Esophagus squamous epithelium (tissue), 4 donors: ENCODE data around the gene RWDD2A.

Source experiments
- POLR2A ChIP-seq, 4 donors: fragments of 450-650 bp; IDR thresholded peaks; one replicate each; pipeline ENCODE4 v1.6.1; 2017; ENCODE audit warnings: antibody characterized with exemption in 4 of 4, mild to moderate bottlenecking in 4 of 4, moderate library complexity in 3 of 4
- TF ChIP-seq, protein P1 (sequence below), 6 experiments: fragments of 450-650 bp in 4 of 6; fragments of 200-600 bp in 2 of 6; sonication (generic) in 2 of 6; IDR thresholded peaks; one replicate each; pipeline ENCODE4 v1.5.1; 2016 to 2019; ENCODE audit warnings: antibody characterized with exemption in 6 of 6, mild to moderate bottlenecking in 4 of 6, moderate library complexity in 4 of 6

GRCh38 chr6:83169511-83169910, 23.6 kb upstream of the RWDD2A start:
- TF ChIP-seq, protein P1, sequence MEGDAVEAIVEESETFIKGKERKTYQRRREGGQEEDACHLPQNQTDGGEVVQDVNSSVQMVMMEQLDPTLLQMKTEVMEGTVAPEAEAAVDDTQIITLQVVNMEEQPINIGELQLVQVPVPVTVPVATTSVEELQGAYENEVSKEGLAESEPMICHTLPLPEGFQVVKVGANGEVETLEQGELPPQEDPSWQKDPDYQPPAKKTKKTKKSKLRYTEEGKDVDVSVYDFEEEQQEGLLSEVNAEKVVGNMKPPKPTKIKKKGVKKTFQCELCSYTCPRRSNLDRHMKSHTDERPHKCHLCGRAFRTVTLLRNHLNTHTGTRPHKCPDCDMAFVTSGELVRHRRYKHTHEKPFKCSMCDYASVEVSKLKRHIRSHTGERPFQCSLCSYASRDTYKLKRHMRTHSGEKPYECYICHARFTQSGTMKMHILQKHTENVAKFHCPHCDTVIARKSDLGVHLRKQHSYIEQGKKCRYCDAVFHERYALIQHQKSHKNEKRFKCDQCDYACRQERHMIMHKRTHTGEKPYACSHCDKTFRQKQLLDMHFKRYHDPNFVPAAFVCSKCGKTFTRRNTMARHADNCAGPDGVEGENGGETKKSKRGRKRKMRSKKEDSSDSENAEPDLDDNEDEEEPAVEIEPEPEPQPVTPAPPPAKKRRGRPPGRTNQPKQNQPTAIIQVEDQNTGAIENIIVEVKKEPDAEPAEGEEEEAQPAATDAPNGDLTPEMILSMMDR (IDR thresholded peaks at IDR 0.05) = no peak
- no peak for TF ChIP-seq POLR2A (IDR thresholded peaks at IDR 0.05)
